ENCODE measurements around the gene MRGPRX2.

Gene MRGPRX2

GRCh38 chr11:19055016-19055415 is 5.5 kb downstream of the MRGPRX2 start:
- H3K4me1 ChIP-seq, result no peaks in the 10 kb centered on the region
- no peaks in the 10 kb centered on the region for H3K27me3 ChIP-seq (ENCODE audit: control insufficient read depth, insufficient read depth, low read length)
- TF ChIP-seq CTCF (IDR thresholded peaks at IDR 0.05), result no peak
- no peak overlapping the region for H3K4me2 ChIP-seq (ENCODE audit: low read length)
- no peak overlapping the region for H2AFZ ChIP-seq
- H3K4me3 ChIP-seq (ENCODE audit: low read depth, low read length), result no peak overlapping the region
- H3K9me3 ChIP-seq (ENCODE audit: control insufficient read depth, low read length), result no peaks in the 10 kb centered on the region
- H3K27ac ChIP-seq, result no peak overlapping the region
- no peaks in the 10 kb centered on the region for H3K36me3 ChIP-seq (ENCODE audit: control insufficient read depth, insufficient read depth, low read length)
- no peak overlapping the region for H3K9ac ChIP-seq
- H3K79me2 ChIP-seq, result no peaks in the 10 kb centered on the region

DNA sequence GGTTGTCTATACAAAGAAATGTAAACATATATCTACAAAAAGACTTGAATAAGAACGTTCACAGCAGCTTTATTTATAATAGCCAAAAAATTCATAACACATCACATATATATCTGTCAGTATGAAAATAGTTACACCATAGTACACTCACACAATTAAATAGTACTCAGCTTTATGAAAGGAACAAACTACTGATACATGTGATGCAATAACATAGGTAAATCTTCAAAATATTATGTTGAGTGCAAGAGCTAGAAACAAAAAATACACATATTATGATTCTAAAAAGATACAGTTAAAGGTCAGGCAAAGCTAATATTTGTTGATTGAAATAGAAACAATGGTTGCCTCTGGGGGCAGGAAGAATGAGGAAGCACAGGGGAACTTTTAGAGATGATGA is 6.6 kb downstream of the MRGPRX2 start:
- Histone ChIP-seq H3K36me3 (ENCODE audit: control insufficient read depth, insufficient read depth, low read length) (no peaks in the 10 kb centered on the region), H3K27me3 (ENCODE audit: control insufficient read depth, insufficient read depth, low read length) (no peaks in the 10 kb centered on the region), H3K4me1 (no peaks in the 10 kb centered on the region), H3K4me3 (ENCODE audit: low read depth, low read length) (no peak overlapping the region), H3K4me2 (ENCODE audit: low read length) (no peak overlapping the region), H3K27ac (no peak overlapping the region), H2AFZ (no peak overlapping the region), H3K79me2 (no peaks in the 10 kb centered on the region), H3K9me3 (ENCODE audit: control insufficient read depth, low read length) (no peaks in the 10 kb centered on the region), H3K9ac (no peak overlapping the region)
- no peak for TF ChIP-seq CTCF (IDR thresholded peaks at IDR 0.05)

DNA sequence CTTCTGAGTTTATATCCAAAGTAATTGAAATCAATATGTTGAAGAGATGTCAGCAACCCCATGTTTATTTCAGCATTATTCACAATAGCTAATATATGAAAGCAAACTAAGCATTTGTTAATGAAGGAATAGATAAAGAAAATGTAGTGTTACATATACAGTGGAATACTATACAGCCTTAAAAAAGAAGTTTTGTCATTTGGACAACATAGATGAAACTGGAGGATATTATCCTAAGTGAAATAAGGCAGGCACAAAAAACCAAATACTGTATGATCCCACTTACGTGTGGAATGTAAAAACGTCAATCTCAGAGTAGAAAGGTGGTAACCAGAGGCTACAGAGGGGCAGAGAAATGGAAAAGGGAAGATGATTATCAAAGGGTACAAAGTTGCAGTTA is 10.2 kb downstream of the MRGPRX2 start:
- no peak for TF ChIP-seq CTCF (IDR thresholded peaks at IDR 0.05)
- no peaks in the 10 kb centered on the region for H3K4me1 ChIP-seq
- H2AFZ ChIP-seq, result no peak overlapping the region
- H3K36me3 ChIP-seq (ENCODE audit: control insufficient read depth, insufficient read depth, low read length), result no peaks in the 10 kb centered on the region
- no peaks in the 10 kb centered on the region for H3K9me3 ChIP-seq (ENCODE audit: control insufficient read depth, low read length)
- H3K79me2 ChIP-seq, result no peaks in the 10 kb centered on the region
- H3K27ac ChIP-seq, result no peak overlapping the region
- H3K27me3 ChIP-seq (ENCODE audit: control insufficient read depth, insufficient read depth, low read length), result no peaks in the 10 kb centered on the region
- no peak overlapping the region for H3K4me2 ChIP-seq (ENCODE audit: low read length)
- no peak overlapping the region for H3K9ac ChIP-seq
- H3K4me3 ChIP-seq (ENCODE audit: low read depth, low read length), result no peak overlapping the region

- Histone ChIP-seq H3K9ac (no peak overlapping the region), H3K9me3 (ENCODE audit: control insufficient read depth, low read length) (no peaks in the 10 kb centered on the region), H3K4me3 (ENCODE audit: low read depth, low read length) (no peak overlapping the region), H2AFZ (no peak overlapping the region), H3K4me1 (no peaks in the 10 kb centered on the region), H3K27me3 (ENCODE audit: control insufficient read depth, insufficient read depth, low read length) (no peaks in the 10 kb centered on the region), H3K27ac (no peak overlapping the region), H3K36me3 (ENCODE audit: control insufficient read depth, insufficient read depth, low read length) (no peaks in the 10 kb centered on the region), H3K79me2 (no peaks in the 10 kb centered on the region), H3K4me2 (ENCODE audit: low read length) (no peak overlapping the region)
- TF ChIP-seq CTCF (IDR thresholded peaks at IDR 0.05), result no peak
Observed at GRCh38 chr11:19049351-19049750, 11.2 kb downstream of the MRGPRX2 start.

DNA sequence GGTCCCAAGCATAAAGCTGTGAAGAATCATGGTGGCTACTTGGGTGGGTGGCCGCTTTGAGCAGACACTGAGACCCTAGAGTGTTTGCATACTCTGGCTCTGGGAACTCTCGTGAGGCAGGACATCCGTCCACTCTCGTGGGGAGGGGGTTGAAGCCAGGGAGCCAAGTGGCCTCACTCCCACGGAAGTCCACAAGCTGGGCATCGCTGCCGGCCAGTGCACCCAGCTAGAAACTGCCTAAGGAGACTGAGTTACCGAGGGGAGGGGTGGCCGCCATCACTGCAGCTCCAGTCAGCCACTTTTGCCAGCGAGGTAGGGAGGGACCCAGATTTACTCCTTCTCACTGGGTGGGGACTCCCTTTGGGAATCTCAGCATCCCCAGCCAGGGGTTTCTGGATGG is 20.5 kb downstream of the MRGPRX2 start:
- no peaks in the 10 kb centered on the region for H3K4me1 ChIP-seq
- no peaks in the 10 kb centered on the region for H3K9me3 ChIP-seq (ENCODE audit: control insufficient read depth, low read length)
- no peaks in the 10 kb centered on the region for H3K36me3 ChIP-seq (ENCODE audit: control insufficient read depth, insufficient read depth, low read length)
- H3K27ac ChIP-seq, result no peak overlapping the region
- H2AFZ ChIP-seq, result no peak overlapping the region
- H3K4me3 ChIP-seq (ENCODE audit: low read depth, low read length), result no peak overlapping the region
- TF ChIP-seq CTCF (IDR thresholded peaks at IDR 0.05), result no peak
- H3K4me2 ChIP-seq (ENCODE audit: low read length), result no peak overlapping the region
- H3K9ac ChIP-seq, result no peak overlapping the region
- no peaks in the 10 kb centered on the region for H3K27me3 ChIP-seq (ENCODE audit: control insufficient read depth, insufficient read depth, low read length)
- no peaks in the 10 kb centered on the region for H3K79me2 ChIP-seq
